Nephron (organoid): ENCODE results near the gene COA8.
A peak's percentile ranks its signal among the peaks of the same experiment; 100 is the strongest.

Experiments
- H3K27ac Mint-ChIP-seq, 3 experiments: 2 replicates each; pipeline ENCODE4 v1.8.0; 2020; ENCODE audit warnings: mixed read lengths in 3 of 3, mild to moderate bottlenecking in 2 of 3, moderate library complexity in 1 of 3
- H3K27me3 Mint-ChIP-seq: 2 replicates; pipeline ENCODE4 v1.8.0; 2021; ENCODE audit warnings: low read depth, mild to moderate bottlenecking, moderate library complexity, mixed read lengths
- H3K36me3 Mint-ChIP-seq: 2 replicates; pipeline ENCODE4 v1.8.0; 2020; ENCODE audit warnings: low read depth, mixed read lengths
- H3K4me1 Mint-ChIP-seq: 2 replicates; pipeline ENCODE4 v1.8.0; 2020; ENCODE audit warnings: mixed read lengths
- H3K4me3 Mint-ChIP-seq, 3 experiments: 2 replicates each; pipeline ENCODE4 v1.8.0; 2020; ENCODE audit warnings: mild to moderate bottlenecking in 3 of 3, mixed read lengths in 3 of 3, moderate library complexity in 2 of 3
- H3K9me3 Mint-ChIP-seq: 2 replicates; pipeline ENCODE4 v1.8.0; 2020; ENCODE audit warnings: mixed read lengths
- TF ChIP-seq, protein P1 (sequence below), 3 experiments: fragments of 200-600 bp; sonication (generic); IDR thresholded peaks; one replicate each; pipeline ENCODE4 v1.5.0; 2021; ENCODE audit warnings: antibody characterized with exemption in 3 of 3; ENCODE audit not compliant: unreplicated experiment in 3 of 3

Gene COA8

GRCh38 chr14:103629503-103630121, 66.9 kb downstream of the COA8 start:
- TF ChIP-seq, protein P1, sequence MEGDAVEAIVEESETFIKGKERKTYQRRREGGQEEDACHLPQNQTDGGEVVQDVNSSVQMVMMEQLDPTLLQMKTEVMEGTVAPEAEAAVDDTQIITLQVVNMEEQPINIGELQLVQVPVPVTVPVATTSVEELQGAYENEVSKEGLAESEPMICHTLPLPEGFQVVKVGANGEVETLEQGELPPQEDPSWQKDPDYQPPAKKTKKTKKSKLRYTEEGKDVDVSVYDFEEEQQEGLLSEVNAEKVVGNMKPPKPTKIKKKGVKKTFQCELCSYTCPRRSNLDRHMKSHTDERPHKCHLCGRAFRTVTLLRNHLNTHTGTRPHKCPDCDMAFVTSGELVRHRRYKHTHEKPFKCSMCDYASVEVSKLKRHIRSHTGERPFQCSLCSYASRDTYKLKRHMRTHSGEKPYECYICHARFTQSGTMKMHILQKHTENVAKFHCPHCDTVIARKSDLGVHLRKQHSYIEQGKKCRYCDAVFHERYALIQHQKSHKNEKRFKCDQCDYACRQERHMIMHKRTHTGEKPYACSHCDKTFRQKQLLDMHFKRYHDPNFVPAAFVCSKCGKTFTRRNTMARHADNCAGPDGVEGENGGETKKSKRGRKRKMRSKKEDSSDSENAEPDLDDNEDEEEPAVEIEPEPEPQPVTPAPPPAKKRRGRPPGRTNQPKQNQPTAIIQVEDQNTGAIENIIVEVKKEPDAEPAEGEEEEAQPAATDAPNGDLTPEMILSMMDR (IDR thresholded peaks at IDR 0.05; ENCODE audit: unreplicated experiment in 3 of 3) = no peak
- H3K4me1 Mint-ChIP-seq = peaks cover 35% of the 10 kb centered on the region
- H3K27me3 Mint-ChIP-seq = no peaks in the 10 kb centered on the region
- H3K36me3 Mint-ChIP-seq = peaks cover 9% of the 10 kb centered on the region
- H3K9me3 Mint-ChIP-seq = no peaks in the 10 kb centered on the region
- H3K27ac Mint-ChIP-seq = peak overlapping the region; percentile 76 to 96 (median 87)
- peak overlapping the region; percentile 93 to 97 (median 97) for H3K4me3 Mint-ChIP-seq

GRCh38 chr14:103630364-103631108, 67.8 kb downstream of the COA8 start:
- H3K27me3 Mint-ChIP-seq = no peaks in the 10 kb centered on the region
- TF ChIP-seq, protein P1 (IDR thresholded peaks at IDR 0.05; ENCODE audit: unreplicated experiment in 3 of 3) = no peak
- no peaks in the 10 kb centered on the region for H3K9me3 Mint-ChIP-seq

DNA sequence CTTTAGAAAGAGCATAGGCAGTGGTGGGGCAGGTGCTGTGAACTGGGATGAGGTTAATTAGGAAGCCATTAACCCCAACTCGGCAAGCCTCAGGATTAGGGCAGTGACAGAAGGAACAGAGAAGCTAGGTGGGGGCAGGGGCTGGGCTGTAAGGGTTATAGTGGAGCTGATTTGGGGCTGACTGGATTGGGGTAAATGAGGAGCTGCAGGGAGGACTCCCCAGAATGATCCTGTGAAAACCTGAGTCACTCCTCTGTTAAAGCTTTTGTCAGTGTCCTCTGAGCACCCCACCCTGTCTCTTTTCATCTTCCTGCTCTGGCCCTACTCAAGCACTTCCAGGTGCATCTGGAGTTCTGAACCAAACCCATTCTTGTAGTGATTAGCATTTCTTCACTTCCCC, 70.6 kb downstream of the COA8 start:
- Mint-ChIP-seq H3K27ac (peak overlapping the region in 2 of 3 experiments; percentile 52 to 55), H3K4me3 (peak overlapping the region; percentile 46 to 83 (median 70)), H3K4me1 (peaks cover 37% of the 10 kb centered on the region), H3K9me3 (no peaks in the 10 kb centered on the region), H3K36me3 (peaks cover 33% of the 10 kb centered on the region), H3K27me3 (no peaks in the 10 kb centered on the region)
- TF ChIP-seq, protein P1 (IDR thresholded peaks at IDR 0.05; ENCODE audit: unreplicated experiment in 3 of 3) = no peak

More at GRCh38 chr14:103630364-103631108, 67.8 kb downstream of the COA8 start:
- Mint-ChIP-seq H3K36me3 (peaks cover 17% of the 10 kb centered on the region), H3K27ac (peak overlapping the region; percentile 76 to 96 (median 87)), H3K4me3 (peak overlapping the region; percentile 93 to 97 (median 97)), H3K4me1 (peaks cover 35% of the 10 kb centered on the region)

GRCh38 chr14:103634156-103634555, 71.4 kb downstream of the COA8 start:
- H3K4me1 Mint-ChIP-seq = peaks cover 39% of the 10 kb centered on the region
- no peaks in the 10 kb centered on the region for H3K27me3 Mint-ChIP-seq
- TF ChIP-seq, protein P1 (IDR thresholded peaks at IDR 0.05; ENCODE audit: unreplicated experiment in 3 of 3) = no peak
- H3K4me3 Mint-ChIP-seq = peak overlapping the region in 1 of 3 experiments; percentile 14
- H3K27ac Mint-ChIP-seq = peak overlapping the region in 2 of 3 experiments; percentile 7 to 9
- H3K36me3 Mint-ChIP-seq = peaks cover 39% of the 10 kb centered on the region
- no peaks in the 10 kb centered on the region for H3K9me3 Mint-ChIP-seq

DNA sequence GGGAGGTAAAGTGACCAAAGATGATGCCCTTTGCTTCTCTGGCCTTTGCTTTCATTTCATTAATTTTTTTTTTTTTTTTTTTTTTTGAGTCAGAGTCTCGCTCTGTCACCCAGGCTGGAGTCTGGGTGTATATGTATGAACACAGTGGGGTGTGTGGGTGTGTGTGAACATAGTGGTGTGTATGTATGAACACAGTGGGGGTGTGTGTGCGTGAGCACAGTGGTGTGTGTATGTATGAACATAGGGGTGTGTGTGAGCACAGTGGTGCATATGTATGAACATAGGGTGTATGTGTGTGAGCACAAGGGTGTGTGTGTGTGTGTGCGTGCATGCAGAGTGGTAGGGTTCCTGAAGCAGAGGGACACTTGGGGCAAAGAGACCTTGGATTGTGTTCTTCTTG, 75.8 kb downstream of the COA8 start:
- no peaks in the 10 kb centered on the region for H3K27me3 Mint-ChIP-seq
- H3K27ac Mint-ChIP-seq = peak overlapping the region in 1 of 3 experiments; percentile 9
- H3K4me1 Mint-ChIP-seq = peaks cover 25% of the 10 kb centered on the region
- H3K4me3 Mint-ChIP-seq = no peak overlapping the region
- no peaks in the 10 kb centered on the region for H3K9me3 Mint-ChIP-seq
- peaks cover 39% of the 10 kb centered on the region for H3K36me3 Mint-ChIP-seq
- TF ChIP-seq, protein P1 (IDR thresholded peaks at IDR 0.05; ENCODE audit: unreplicated experiment in 3 of 3) = no peak
